Measurements from ENCODE around the gene FERMT2.

The FERMT2 gene

DNA sequence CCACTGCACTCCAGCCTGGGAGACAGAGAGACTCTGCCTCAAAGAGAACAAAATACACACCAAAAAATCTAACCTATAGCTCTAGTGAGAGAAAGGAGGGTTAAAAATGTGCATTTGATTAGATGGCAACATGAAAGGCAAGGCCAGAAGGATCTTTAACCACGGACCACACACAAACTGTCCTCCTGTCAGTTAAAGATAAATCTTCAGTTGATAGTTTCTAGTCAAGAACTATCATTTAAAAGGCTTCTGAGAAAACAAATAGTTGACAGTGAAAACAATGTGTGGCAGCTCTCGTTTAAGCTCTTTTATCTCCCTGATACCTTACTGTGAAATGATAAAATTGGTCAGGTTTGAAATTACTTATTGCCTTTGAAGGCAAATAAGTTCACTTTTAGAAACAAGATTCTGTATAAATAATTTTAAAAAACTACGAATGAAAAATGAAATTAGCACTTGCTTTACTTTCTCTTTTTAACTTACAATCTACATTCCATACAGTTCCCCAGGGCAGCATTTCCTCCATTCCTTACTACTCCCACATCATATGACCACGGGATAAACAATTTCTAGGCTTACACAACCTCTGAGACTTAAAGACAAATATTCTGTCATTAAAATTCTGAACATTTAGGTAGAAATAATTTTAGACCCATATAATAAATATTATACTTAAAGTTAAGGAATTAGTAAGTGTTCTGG is 88.1 kb downstream of the FERMT2 start:
- no peak for DNase-seq (ENCODE audit: low read depth in 2 of 2)

DNA sequence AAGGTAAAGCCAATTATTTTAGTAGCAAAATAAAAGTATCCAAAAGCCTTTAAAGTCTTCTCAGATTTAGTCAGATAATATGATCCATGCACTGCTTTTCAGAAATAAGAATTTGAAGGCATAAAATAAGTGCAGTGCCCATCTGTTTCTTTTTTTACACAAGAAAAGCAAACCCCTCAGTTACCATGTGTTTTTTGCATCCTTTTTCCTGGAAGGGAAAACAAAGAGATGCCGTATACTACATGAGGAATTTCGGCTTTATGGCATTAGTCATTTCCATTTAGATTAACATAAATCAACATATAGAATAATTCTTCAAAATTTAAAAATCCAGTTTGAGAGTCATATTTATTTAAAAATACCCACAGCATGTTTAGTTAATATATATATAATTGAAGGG is 89.4 kb downstream of the FERMT2 start:
- no peak for DNase-seq (ENCODE audit: low read depth in 2 of 2)

DNA sequence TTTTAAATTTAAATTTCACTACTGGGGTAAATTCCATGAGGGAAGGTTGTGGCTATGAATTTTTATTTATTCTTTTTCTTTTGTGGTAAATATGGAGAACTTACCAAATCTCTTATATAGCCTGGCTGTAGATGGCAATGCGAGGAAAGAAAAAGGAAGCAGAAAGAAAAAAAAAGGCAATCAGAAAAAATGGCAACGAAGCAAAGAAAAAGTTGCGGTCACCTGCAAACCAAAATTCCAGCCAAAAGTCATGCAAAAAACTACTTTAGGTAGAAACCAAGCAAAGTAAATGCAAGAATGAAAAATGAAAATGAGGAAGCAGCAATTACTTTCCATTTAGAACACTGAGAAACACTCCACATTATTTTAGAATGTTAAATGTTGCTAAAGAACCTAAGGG is 89.9 kb downstream of the FERMT2 start:
- DNase-seq (ENCODE audit: low read depth in 2 of 2) = no peak

DNA sequence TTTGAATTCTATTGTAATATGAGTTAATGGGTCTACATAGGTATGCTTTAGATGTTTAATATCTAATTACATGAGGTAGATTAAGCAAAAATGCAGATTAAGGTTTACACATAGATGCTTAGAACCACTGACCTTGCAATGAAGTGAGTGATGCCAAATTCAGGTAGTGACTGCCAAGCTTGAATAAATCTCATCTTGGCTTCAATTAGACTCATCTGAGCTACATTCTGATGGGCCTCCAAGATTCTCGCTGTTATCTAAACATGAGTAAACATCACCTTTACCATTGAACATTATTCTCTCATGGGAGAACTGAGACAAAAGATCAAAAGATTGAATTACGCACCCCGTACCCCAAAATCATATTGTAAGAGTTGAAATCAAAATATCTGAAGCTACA is 90.6 kb downstream of the FERMT2 start:
- no peak for DNase-seq (ENCODE audit: low read depth in 2 of 2)

DNA sequence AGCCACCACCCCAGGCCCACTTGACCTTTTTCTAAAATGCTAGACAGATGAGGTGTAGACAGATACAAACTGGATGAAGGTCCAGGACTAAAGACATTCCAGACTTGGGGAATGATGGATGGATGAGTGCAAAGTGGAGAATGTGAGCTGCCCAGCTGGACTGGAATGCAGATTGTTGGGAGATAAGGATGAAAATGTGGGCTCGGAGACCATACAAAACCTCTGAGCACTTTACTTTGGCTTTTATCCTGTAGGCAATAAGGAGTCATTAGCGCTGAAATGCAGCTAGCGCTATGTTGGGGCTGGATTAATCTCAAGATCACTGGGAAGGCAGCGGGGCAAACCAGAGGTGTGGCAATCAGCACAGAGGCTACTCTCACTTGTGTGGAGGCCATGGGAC is 94.7 kb downstream of the FERMT2 start:
- DNase-seq (ENCODE audit: low read depth in 2 of 2) = no peak

DNA sequence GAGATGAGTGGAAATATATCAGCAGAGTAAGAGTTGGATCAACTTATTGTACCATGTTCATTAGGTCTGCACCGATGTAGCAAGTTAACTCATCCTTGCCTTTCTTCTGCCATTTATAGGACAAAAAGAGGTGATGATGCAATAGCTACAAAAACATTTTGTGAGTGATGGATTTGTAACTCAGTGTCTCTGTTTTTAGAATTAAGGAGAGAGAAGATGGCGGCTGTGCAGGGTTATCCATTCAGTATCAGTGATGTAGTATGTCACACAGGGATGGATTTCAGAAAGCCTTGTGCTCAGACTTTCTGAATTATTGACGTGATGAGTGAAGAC is 97.4 kb downstream of the FERMT2 start:
- no peak for DNase-seq (ENCODE audit: low read depth in 2 of 2)

DNA sequence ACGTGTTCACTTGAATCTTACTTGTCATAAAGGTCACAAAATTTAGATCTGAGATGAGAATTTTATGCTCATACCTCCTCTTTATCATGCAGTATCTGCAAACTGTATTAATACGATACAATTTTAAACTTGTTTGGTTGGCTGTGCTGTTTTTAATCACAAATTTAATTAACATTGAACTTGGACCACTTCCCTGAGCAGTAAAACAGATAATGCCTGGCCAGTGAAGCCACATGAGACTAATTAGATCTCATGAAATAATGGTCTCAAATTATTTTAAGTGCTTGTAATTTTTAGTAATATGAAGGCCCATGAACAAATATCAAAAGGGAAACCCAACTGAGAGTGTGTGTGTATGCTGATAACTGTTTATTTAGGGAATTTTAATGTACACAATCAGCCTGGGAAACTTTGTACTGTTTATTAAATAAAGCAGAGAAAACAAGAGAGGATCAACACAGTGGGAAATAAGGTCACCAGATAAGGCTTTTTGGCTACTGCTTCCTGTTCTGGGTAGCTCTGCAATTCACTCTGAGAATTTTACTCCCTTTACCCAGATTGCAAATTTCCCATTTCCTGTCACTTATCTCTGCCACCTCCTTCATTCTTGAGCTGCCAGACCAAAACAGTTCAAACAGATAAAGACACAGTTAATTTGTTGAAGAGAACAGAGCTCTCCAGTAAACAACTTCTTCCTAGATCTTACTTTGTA is 97.9 kb downstream of the FERMT2 start:
- no peak for DNase-seq (ENCODE audit: low read depth in 2 of 2)

DNA sequence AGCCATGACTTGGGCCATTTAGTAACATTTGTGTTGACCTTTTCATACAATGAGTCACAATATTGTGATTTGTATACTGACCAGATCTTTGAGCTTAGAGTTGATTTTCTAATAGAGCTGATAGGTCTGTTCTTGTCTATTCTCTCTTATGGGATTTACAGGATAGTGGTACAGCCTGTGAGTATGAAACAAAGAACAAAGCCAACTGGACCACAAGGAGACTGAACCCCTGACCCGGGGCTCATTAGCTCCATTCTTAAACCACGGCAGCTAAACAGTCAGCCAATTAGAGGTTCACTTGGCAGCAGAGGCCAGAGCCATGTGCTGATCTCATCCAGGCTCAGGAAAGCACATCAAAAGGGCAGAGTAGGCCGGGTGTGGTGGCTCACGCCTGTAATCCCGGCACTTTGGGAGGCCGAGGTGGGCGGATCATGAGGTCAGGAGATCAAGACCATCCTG is 100.4 kb downstream of the FERMT2 start:
- DNase-seq (ENCODE audit: low read depth in 2 of 2) = no peak

DNA sequence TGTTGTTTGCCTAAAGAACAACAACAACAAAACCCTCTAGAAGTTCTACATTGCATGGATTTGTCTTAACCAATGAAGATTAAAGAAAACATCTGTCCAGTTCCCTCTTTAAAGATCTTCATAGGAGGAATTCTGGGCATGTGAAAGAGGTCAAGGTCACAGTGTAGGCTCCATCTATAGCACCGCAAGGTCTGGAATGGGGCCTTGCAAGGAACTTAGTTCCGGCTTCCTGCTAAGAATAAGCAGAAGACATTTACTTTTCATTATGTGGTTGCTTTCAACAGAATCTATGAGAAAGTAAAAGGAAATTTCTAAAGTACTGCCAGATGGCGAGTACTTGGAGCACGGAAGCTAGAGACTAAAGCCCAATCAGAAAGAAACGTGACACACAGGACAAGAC is 102.2 kb downstream of the FERMT2 start:
- DNase-seq (ENCODE audit: low read depth in 2 of 2) = no peak

DNA sequence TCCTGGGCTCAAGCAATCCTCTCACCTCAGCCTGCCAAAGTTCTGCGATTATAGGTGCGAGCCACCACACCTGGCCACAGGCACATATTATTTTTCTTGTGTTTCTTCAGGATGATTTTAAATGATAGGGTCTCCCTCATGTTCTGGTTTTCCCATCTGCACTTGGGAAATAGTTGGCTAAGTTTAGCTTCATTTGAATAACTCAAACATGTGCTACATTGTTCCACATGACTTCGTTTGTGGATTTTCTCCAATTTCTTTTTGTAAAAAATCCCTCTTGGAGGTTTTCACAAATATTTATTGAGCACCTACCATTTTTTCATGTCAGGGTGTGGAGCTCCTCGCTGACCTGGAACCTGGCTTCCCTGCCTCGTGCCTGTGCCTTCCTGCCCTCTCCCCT is 104.3 kb downstream of the FERMT2 start:
- no peak for DNase-seq (ENCODE audit: low read depth in 2 of 2)

DNA sequence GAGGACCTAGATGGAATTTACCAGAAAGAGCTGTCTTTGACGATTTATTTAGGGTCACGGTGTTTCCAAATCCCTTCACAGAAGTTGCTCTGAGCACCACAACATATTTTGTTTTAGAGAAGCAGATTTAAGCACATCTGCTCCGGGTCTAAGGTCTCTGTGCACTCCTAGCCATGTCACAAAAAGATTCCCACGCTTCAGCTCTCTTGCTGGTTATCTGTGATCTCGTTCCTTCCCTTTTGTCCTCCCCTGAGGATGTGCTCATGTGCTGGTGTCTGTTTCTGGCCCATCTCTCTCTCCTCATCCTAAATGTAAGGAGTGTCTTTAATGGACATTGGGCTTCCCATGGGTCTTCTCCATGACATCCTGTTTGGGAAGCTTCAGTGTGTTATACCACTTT is 105.8 kb downstream of the FERMT2 start:
- no peak for DNase-seq (ENCODE audit: low read depth in 2 of 2)

DNA sequence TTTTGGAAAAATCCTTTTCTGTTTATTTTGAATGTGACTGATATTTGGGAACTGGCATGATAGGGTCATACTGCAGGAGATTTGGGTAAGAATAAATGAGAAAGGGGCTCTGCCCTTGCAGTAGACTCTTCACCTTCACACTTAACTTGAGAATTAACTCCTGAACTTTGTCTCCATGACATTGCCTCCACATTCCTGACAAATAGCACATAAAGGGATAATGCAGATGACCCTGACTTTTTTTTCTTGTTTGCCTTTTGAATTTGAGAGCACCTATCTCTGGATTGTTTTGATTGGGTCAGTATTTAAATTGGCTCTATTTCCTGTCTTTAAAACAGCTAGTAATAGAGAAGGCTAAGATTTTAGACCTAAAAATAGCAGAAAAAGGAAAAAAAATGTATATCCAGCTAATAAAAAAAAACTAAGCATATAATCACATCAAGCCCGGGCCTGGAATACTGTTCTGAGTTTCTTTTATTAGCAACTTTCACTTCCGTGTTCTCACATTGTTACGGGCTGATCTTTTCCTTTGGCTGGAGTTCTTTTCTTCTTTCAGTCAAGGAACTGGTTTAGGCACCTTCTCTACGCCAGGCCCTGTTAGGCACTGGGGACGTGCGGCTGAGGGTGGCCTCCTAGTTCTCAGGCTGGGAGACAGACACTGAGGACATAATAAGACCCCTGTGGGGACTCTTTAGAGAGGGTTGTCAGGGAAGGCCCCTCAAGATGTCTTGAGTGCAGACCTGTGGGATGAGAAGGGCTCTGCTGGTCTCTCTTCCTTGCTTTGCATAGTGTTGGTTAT is 106.4 kb downstream of the FERMT2 start:
- DNase-seq (ENCODE audit: low read depth in 2 of 2) = no peak

DNA sequence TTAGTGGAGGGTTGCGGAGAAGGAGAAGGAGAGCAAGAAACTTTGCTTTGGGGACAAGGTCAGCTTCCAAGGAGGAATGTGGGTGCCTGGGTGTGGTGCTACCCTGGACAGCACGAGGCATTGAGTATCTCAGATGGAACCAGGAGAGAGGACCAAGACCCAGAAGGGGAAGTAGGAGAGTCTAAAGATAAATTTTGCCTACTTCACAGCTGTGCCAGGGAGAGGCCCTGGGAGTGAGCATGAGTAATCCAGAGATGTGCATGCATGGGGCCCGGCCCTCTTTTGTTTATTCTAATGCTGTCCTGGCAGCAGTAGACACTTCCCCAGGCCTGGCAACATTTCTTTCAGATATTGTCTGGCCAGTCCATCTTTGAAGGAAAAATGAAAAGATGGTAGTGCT is 110.0 kb downstream of the FERMT2 start:
- DNase-seq (ENCODE audit: low read depth in 2 of 2) = no peak

DNA sequence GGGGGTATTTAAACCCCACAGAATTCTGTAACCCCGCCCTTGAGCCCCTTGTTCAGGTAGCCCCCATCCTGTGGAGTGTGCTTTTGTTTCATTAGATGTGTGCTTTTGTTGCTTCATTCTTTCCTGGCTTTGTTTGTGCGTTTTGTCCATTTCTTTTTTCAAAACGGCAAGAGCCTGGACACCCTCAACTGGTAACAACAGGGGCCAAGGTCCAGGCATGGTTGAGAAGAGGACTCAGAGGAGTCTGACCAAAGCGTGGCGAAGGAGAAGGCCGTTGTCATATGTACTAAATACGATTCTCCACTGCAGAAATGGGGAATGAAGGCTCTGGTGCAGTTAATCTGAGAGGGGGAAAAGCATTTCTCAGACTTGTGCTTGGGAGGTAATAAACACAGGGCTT is 113.4 kb downstream of the FERMT2 start:
- DNase-seq (ENCODE audit: low read depth in 2 of 2) = no peak

DNA sequence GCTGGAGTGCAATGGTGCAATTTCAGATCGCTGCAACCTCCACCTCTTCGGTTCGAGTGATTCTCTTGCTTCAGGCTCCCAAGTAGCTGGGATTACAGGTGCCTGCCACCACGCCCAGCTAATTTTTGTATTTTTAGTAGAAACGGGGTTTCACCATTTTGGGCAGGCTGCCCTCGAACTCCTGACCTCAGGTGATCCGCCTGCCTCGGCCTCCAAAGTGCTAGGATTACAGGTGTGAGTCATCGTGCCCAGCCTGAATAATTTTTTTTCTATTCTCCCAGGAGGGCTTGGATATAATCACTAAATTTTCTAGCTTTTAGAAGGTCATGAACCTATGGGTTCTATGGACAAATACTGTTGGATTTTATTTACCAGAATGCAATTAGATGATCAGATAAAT is 114.8 kb downstream of the FERMT2 start:
- no peak for DNase-seq (ENCODE audit: low read depth in 2 of 2)

DNA sequence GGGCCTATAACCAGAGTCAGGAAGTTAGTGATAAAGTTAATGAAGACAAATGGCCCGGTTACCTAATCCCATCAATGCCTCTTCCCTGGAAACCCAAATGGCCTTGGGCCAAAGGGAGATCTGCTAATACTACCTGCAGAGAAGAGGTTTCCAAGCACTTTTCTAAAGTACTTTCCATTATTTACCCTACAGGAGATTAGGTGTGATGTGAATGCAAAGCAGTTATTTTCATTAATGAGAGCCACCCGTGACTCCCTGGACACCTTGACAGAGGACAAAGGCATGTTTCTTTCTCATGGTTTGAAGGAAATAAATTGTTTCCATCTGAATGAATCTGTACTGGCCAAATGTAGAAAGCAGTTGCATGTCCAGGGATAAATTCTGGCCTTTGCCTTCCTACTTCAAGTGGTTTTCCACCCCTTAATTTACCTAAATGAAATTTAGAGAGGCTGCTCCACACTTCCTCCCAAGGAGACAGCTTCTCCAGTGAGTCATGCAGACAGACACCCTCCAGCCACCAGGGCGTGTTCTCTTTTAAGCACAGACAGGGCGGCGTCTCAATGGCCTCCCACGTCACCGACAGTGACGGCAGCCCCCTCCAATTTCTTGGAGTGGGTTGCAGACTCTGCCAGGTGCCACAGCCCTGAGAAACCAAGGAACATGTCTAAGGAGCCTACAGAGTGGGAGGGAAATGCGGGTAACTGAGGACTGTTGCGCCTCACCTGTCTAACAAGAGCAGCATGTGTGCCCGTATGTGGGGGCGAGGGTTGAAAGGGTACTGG is 115.5 kb downstream of the FERMT2 start:
- no peak for DNase-seq (ENCODE audit: low read depth in 2 of 2)

DNA sequence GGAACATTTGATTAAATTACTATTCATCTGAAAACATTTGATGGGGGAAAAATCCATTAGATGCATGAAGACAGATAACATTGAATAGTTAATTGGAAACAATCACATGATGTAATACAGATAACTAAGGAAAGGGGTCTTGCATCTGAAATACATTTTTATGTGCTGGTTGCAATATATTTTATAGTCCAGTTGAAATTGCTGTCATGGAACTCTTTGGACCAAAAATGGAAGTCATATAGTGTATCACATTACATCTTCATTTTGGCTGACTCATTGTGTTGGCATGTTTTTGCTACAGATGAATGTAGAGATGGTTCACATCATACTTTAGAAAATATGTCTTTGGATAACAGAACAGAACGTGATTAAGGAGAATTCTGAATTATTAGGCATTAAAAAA is 116.4 kb downstream of the FERMT2 start:
- no peak for DNase-seq (ENCODE audit: low read depth in 2 of 2)

DNA sequence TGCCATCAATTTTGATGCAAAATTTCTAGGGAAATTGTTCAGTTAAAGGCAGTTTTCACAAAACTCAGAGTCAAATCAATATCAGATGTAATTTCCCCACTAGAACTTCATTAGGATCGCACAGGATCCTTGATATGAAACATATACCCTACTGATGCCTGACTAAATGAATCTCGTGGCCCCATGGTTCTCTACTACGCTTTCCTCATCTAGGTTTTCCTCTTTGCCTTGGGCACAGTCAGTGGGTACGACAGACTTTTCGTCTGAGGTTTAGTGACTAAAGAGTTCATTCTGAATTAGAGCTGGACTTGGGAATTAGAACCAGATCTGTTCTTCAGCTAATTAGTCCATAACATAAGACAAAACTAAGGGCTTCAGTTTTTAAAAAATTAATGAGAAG is 117.0 kb downstream of the FERMT2 start:
- DNase-seq (ENCODE audit: low read depth in 2 of 2) = no peak

DNA sequence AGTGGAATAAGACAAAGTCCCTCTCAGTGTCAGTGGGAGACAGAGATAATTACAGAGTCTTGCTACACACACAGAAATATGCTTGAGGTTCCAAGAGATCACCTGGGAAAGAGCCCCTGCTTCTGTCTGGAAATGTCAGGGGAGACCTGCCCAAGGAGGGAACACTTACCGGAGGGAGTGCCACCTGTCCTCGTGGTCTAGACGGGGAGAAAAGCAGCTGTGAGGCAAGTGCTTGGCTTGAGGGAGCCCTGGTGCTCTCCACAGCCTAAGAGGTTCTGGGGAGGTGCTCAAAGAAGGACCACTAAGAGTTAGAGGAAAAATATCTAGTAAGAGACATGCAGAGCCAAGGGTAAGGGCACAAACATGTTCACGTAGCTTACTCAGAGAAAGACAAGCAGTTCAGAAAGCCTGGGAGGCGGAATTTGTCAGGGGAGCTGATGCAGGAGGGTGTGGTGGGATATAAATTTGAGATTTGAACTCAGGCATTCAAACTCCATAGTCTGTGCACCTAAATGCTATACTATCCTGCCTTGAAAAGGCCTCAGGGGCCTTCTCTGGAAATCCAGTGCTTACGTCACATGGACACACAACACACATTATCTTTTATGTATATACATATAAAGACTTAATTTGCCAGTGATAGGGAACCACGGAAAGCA is 121.2 kb downstream of the FERMT2 start:
- DNase-seq (ENCODE audit: low read depth in 2 of 2) = no peak

DNA sequence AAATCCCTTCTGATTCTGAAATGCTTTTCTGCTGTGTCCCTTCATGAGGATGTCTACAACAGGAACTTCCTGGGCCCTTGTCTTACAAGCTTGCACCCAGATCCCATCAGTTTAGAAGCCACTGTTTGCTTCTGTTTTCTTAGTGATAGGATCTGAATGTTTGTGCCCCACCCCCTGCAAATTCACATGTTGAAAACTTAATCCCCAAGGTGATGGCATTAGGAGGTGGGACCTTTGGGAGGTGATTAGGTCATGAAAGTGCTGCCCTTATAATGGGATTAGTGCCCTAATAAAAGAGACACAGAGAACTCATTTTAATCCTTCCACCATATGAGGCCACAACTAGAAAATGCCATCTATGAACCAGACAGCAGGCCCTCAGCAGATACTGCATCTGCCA is 123.4 kb downstream of the FERMT2 start:
- DNase-seq (ENCODE audit: low read depth in 2 of 2) = no peak

DNA sequence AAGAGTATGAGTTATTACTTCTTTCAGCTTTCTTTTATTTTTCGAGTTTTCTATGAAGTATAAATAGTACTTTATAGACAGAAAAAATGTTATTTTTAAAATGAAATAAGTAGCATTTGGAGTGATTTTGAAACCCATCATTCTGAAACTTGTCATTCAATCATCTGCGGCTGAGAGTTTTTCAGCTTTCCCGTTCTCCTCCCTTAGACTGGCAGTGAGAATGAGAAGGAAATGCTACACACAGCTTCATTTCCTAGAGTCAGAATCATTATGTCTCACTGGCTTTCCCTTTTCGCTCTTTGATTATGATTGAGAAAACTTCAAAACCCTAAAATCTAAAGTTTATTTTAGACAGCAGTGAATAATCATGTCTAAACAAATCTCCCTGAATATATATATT is 125.8 kb downstream of the FERMT2 start:
- no peak for DNase-seq (ENCODE audit: low read depth in 2 of 2)

DNA sequence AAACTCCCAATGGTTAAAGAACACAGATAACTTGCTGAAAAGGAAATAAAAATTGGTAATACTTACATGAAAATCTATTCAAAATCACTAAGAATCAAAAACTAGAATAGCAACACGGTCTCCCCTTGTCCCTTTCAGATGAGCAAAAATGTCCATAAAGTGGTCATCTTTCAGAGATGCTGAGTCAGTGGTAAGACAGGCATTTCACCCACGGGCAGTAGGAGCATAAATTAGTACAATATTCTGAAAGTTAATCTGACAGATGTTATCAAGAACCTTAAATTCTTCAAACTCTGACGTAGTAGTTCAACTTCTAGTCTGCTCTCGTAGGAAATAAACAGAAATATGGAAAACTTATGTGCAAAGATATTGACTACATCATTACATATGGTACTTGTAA is 126.4 kb downstream of the FERMT2 start:
- no peak for DNase-seq (ENCODE audit: low read depth in 2 of 2)
